ENCODE measurements around the gene DPY19L1.

DNA sequence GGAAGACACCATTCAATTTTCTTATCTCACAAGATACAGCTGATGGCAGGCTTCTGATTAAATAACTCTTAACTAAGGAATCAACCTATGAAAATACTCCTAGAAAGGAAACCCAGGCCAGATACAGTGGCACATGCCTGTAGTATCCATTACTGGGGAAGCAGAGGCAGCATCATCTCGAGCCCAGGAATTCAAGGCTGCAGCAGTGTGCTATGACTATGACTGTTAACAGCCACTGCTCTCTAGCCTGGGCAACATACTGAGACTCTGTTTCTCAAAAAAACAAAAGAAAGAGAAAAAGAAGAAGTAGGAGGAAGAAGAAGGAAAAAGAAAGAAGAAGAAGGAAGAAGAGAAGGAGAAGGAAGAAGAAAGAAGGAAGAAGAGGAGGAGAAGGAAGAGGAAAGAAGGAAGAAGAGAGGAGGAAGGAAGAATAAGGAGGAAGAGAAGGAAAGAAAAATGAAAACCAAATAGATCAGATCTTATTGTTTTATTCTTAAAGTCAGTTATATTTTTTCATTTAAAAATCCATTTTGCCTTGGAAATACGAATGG lies 18.0 kb downstream of the DPY19L1 start:
- no peak for TF ChIP-seq YY1 (IDR thresholded peaks at IDR 0.05; ENCODE audit: low read depth)
- TF ChIP-seq, protein P1, sequence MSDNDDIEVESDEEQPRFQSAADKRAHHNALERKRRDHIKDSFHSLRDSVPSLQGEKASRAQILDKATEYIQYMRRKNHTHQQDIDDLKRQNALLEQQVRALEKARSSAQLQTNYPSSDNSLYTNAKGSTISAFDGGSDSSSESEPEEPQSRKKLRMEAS (IDR thresholded peaks at IDR 0.05) = no peak
- no peak for TF ChIP-seq EP300 (IDR thresholded peaks at IDR 0.05; ENCODE audit: borderline replicate concordance)
- no peak for TF ChIP-seq USF1 (IDR thresholded peaks at IDR 0.05)
- no peak for TF ChIP-seq FOXM1 (IDR thresholded peaks at IDR 0.05; ENCODE audit: borderline replicate concordance, low read depth)
